ES-I3 (cell line): ENCODE data around the gene DNASE2B.
"Not testable (repeated sequence)": the region's sequence is repeated elsewhere in the genome, so short reads cannot be mapped to it uniquely, and the experiment has no call there.

Source experiments
- H3K36me3 ChIP-seq: 2 replicates; pipeline ENCODE4 v1.6.1; 2013; ENCODE audit warnings: mild to moderate bottlenecking, low read length, control low read depth, moderate library complexity; ENCODE audit not compliant: insufficient read depth
- H3K4me1 ChIP-seq: 2 replicates; pipeline ENCODE4 v1.6.1; 2013; ENCODE audit warnings: mild to moderate bottlenecking, control low read depth, low read length; ENCODE audit not compliant: insufficient read depth
- H3K9ac ChIP-seq: 2 replicates; pipeline ENCODE4 v1.6.1; 2013; ENCODE audit warnings: low read depth, mild to moderate bottlenecking, low read length, moderate library complexity
- H3K9me3 ChIP-seq: 2 replicates; pipeline ENCODE4 v1.6.1; 2013; ENCODE audit warnings: mild to moderate bottlenecking, low read length, moderate library complexity; ENCODE audit not compliant: control insufficient read depth, insufficient read depth

The DNASE2B gene

GRCh38 chr1:84434801-84435549, 36.7 kb downstream of the DNASE2B start:
- no peak overlapping the region for H3K9ac ChIP-seq

DNA sequence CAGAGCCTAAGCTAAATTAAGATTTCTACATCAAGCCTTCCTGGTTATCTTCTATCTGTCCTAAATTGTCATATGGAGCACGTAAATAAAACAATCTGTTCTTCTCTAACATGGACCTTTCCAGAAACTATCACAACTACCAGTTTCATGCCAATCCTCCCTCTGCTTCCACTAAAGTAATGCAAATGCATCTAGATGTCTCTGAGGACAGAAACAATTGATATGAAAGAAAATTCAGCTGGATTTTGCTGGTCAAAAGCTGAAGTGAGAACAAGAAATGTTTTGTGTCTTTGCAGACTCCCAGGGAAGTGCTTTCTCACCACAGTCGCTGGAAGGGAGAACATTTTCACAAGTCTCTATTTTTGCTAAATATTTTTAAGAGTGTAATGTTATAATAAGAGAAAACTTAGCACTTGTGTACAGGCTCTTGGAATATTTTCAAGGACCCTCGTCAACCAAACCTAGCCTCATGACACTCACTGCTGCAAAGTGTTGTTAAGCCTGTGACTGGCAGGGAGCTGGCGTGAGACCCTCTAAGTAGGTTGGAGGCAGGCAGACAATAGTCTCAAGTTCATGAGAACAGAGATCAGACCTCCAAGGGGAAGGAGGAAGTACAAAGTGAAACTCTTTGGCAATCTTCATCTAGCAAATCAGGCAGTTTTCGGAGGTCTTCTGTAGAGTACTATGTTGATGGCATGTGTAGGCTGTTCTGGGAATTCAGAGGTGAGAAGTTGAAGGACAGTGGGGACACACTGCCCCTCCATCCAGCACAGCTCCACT, 38.8 kb downstream of the DNASE2B start:
- Histone ChIP-seq H3K9me3 (no peaks in the 10 kb centered on the region), H3K36me3 (no peaks in the 10 kb centered on the region), H3K9ac (no peak overlapping the region), H3K4me1 (no peaks in the 10 kb centered on the region)

More at GRCh38 chr1:84434801-84435549, 36.7 kb downstream of the DNASE2B start:
- Histone ChIP-seq H3K4me1 (no peaks in the 10 kb centered on the region), H3K9me3 (no peaks in the 10 kb centered on the region; the same call in 1 of the 2 replicates), H3K36me3 (no peaks in the 10 kb centered on the region)

GRCh38 chr1:84442256-84442655, 44.0 kb downstream of the DNASE2B start:
- no peaks in the 10 kb centered on the region for H3K9me3 ChIP-seq
- H3K9ac ChIP-seq: no peak overlapping the region
- no peaks in the 10 kb centered on the region for H3K4me1 ChIP-seq
- no peaks in the 10 kb centered on the region for H3K36me3 ChIP-seq

DNA sequence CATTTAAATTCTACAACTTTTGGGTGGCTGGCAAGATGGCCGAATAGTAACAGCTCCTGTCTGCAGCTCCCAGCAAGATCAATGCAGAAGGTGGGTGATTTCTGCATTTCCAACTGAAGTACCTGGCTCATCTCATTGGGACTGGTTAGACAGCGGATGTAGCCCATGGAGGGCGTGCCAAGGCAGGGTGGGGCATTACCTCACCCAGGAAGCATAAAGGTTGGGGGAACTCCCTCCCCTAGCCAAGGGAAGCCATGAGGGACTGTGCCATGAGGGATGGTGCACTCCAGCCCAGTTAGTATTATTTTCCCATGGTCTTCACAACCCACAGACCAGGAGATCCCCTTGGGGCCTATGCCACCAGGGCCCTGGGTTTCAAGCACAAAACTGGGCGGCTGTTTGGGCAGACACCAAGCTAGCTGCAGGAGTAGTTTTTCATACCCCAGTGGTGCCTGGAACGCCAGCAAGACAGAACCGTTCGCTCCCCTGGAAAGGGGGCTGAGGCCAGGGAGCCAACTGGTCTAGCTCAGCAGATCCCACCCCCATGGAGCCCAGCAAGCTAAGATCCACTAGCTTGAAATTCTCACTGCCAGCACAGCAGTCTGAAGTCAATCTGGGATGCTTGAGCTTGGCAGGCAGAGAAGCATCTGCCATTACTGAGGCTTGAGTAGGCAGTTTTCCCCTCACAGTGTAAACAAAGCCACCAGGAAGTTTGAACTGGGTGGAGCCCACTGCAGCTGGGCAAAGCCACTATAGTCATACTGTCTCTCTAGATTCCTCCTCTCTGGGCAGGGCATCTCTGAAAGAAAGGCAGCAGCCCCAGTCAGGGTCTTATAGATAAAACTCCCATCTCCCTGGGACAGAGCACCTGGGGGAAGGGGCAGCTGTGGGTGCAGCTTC, 44.7 kb downstream of the DNASE2B start:
- H3K36me3 ChIP-seq, H3K9ac ChIP-seq, H3K4me1 ChIP-seq, H3K9me3 ChIP-seq: not testable (repeated sequence)

DNA sequence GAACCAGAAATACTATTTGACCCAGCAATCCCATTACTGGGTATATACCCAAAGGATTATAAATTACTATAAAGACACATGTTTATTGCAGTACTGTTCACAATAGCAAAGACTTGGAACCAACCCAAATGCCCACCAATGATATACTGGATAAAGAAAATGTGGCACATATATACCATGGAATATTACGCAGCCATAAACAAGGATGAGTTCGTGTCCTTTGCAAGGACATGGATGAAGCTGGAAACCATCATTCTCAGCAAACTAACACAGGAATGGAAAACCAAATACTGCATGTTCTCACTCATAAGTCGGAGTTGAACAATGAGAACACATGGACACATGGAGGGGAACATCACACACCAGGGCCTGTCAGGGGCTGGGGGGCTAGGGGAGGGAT, 50.4 kb downstream of the DNASE2B start:
- not testable (repeated sequence) for H3K36me3 ChIP-seq, H3K4me1 ChIP-seq

DNA sequence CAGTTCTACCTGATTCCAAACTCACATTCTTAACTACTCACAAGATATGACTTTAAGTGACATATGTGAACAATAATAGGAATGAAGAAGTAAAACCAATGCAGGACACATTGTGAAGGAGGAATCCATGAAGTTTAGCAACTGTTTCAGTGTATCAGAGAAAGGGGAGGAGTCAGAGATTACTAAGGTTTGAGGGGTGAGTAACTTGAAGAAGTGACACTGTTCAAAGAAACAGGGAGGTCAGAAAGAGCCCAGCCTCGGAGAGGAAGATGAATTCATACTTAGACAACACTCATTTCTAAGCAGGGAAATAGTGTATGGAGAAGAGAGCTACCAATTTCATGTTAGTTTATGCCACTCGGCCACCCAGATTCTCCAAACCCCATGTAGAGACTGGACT, 52.6 kb downstream of the DNASE2B start:
- Histone ChIP-seq H3K36me3 (no peaks in the 10 kb centered on the region), H3K9ac (no peak overlapping the region), H3K4me1 (no peaks in the 10 kb centered on the region), H3K9me3 (no peaks in the 10 kb centered on the region)

More for the DNA sequence above, 50.4 kb downstream of the DNASE2B start:
- H3K9me3 ChIP-seq, H3K9ac ChIP-seq: not testable (repeated sequence)

GRCh38 chr1:84452436-84452835, 54.2 kb downstream of the DNASE2B start:
- no peaks in the 10 kb centered on the region for H3K36me3 ChIP-seq
- H3K4me1 ChIP-seq: no peaks in the 10 kb centered on the region
- H3K9me3 ChIP-seq: no peaks in the 10 kb centered on the region
- no peak overlapping the region for H3K9ac ChIP-seq

GRCh38 chr1:84462118-84462517, 63.8 kb downstream of the DNASE2B start:
- H3K36me3 ChIP-seq: no peaks in the 10 kb centered on the region
- no peak overlapping the region for H3K9ac ChIP-seq
- no peaks in the 10 kb centered on the region for H3K9me3 ChIP-seq

More at GRCh38 chr1:84462118-84462517, 63.8 kb downstream of the DNASE2B start:
- H3K4me1 ChIP-seq: no peaks in the 10 kb centered on the region
